K562 (cell line): ENCODE measurements around the gene YWHAB. TPM values are rescaled to one million over a fixed set of nuclear protein-coding genes. Genes with fewer than 3 reads are reported as not detected.

ENCODE experiments used
- polyA plus RNA-seq, 8 experiments: library from polyadenylated mRNA; depleted of rRNA in 4 of 8; stranded (reverse) in 5 of 8; unstranded in 3 of 8; fragments of >200 nt; fragmentation: Nextera tagmentation in 2 of 8; fragmentation: Illumina TruSeq in 1 of 8; extraction: Ambion mirVana in 2 of 8; extraction: Trizol in 1 of 8; gene quantifications; 2 replicates each; pipeline versions ENCODE4 v1.2.1 to v1.2.3, GENCODE V29; 2011 to 2014; ENCODE audit warnings: inconsistent platforms in 1 of 8, missing spikeins in 1 of 8
- total RNA-seq, 7 experiments: library from RNA; depleted of rRNA in 6 of 7; stranded (reverse); fragments of >200 nt in 6 of 7; fragmentation: Illumina TruSeq in 2 of 7; extraction: Trizol in 2 of 7; gene quantifications; 2 replicates each; pipeline versions ENCODE4 v1.2.1 to v1.2.3, GENCODE V29; 2011 to 2021; ENCODE audit warnings: low replicate concordance in 1 of 7
- TF ChIP-seq, protein P1 (sequence below): fragments of 200-600 bp; sonication (generic); IDR thresholded peaks from one replicate; pipeline ENCODE4 v1.6.1; 2012; ENCODE audit warnings: mild to moderate bottlenecking, low read depth, low read length, inconsistent platforms

Gene YWHAB
- total and polyA plus RNA-seq, 9 of the 15 experiments (the other 6 are each of a cell fraction or from before 2014, with no cell fraction given), result 60.6 to 185 (median 96.1) TPM

DNA sequence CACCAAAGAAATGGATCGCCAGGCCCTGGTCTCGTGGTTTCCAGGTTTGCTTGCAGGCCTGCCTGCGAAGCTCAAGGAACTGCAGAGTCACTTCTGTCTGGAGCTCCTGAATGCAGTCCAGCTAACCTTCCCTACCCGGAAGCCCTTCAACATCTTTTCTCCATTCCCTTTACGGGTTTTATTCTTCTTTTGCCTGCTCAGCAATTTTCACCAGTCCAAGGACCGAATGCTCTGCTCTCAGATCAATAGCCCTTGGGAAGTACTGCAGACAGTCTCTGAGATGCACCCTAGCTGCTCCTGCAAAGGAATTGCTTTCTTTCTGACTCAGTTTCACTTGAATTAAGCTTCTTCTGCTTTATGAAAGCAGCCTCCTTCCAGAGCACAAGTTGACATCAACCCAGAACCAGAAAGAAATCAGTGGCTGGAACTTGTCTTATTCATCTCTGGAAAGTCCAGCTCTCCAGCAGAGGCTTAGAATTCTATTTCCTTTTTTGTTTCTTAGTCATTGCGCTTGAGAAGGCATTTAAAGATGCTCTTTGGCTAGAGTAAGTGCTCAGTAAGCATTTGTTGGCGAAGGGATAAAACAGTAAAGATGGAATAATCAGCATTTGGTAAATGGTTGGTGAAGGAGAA lies 18.7 kb upstream of the YWHAB start (continued):
- TF ChIP-seq, protein P1, sequence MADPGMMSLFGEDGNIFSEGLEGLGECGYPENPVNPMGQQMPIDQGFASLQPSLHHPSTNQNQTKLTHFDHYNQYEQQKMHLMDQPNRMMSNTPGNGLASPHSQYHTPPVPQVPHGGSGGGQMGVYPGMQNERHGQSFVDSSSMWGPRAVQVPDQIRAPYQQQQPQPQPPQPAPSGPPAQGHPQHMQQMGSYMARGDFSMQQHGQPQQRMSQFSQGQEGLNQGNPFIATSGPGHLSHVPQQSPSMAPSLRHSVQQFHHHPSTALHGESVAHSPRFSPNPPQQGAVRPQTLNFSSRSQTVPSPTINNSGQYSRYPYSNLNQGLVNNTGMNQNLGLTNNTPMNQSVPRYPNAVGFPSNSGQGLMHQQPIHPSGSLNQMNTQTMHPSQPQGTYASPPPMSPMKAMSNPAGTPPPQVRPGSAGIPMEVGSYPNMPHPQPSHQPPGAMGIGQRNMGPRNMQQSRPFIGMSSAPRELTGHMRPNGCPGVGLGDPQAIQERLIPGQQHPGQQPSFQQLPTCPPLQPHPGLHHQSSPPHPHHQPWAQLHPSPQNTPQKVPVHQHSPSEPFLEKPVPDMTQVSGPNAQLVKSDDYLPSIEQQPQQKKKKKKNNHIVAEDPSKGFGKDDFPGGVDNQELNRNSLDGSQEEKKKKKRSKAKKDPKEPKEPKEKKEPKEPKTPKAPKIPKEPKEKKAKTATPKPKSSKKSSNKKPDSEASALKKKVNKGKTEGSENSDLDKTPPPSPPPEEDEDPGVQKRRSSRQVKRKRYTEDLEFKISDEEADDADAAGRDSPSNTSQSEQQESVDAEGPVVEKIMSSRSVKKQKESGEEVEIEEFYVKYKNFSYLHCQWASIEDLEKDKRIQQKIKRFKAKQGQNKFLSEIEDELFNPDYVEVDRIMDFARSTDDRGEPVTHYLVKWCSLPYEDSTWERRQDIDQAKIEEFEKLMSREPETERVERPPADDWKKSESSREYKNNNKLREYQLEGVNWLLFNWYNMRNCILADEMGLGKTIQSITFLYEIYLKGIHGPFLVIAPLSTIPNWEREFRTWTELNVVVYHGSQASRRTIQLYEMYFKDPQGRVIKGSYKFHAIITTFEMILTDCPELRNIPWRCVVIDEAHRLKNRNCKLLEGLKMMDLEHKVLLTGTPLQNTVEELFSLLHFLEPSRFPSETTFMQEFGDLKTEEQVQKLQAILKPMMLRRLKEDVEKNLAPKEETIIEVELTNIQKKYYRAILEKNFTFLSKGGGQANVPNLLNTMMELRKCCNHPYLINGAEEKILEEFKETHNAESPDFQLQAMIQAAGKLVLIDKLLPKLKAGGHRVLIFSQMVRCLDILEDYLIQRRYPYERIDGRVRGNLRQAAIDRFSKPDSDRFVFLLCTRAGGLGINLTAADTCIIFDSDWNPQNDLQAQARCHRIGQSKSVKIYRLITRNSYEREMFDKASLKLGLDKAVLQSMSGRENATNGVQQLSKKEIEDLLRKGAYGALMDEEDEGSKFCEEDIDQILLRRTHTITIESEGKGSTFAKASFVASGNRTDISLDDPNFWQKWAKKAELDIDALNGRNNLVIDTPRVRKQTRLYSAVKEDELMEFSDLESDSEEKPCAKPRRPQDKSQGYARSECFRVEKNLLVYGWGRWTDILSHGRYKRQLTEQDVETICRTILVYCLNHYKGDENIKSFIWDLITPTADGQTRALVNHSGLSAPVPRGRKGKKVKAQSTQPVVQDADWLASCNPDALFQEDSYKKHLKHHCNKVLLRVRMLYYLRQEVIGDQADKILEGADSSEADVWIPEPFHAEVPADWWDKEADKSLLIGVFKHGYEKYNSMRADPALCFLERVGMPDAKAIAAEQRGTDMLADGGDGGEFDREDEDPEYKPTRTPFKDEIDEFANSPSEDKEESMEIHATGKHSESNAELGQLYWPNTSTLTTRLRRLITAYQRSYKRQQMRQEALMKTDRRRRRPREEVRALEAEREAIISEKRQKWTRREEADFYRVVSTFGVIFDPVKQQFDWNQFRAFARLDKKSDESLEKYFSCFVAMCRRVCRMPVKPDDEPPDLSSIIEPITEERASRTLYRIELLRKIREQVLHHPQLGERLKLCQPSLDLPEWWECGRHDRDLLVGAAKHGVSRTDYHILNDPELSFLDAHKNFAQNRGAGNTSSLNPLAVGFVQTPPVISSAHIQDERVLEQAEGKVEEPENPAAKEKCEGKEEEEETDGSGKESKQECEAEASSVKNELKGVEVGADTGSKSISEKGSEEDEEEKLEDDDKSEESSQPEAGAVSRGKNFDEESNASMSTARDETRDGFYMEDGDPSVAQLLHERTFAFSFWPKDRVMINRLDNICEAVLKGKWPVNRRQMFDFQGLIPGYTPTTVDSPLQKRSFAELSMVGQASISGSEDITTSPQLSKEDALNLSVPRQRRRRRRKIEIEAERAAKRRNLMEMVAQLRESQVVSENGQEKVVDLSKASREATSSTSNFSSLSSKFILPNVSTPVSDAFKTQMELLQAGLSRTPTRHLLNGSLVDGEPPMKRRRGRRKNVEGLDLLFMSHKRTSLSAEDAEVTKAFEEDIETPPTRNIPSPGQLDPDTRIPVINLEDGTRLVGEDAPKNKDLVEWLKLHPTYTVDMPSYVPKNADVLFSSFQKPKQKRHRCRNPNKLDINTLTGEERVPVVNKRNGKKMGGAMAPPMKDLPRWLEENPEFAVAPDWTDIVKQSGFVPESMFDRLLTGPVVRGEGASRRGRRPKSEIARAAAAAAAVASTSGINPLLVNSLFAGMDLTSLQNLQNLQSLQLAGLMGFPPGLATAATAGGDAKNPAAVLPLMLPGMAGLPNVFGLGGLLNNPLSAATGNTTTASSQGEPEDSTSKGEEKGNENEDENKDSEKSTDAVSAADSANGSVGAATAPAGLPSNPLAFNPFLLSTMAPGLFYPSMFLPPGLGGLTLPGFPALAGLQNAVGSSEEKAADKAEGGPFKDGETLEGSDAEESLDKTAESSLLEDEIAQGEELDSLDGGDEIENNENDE, result no peak
